Right lung (tissue), 5 donors: ENCODE measurements around the gene SLCO3A1. TPM values are rescaled to one million over a fixed set of nuclear protein-coding genes. Genes with fewer than 3 reads are reported as not detected.

Experiments
- DNase-seq, 2 donors: peaks; one replicate each; pipeline ENCODE4 v3.0.0-alpha.2; 2013
- polyA plus RNA-seq, 5 donors: library from polyadenylated mRNA; unstranded; fragments of 120-200 nt; gene quantifications; one replicate each; pipeline versions ENCODE4 v1.2.1 to v1.2.3, GENCODE V29; 2013; ENCODE audit warnings: inconsistent platforms in 1 of 5, low replicate concordance in 1 of 5; ENCODE audit not compliant: insufficient read length in 5 of 5, insufficient read depth in 1 of 5

SLCO3A1 gene
- polyA plus RNA-seq, 5 donors, result 9.1 to 16.4 (median 9.8) TPM

DNA sequence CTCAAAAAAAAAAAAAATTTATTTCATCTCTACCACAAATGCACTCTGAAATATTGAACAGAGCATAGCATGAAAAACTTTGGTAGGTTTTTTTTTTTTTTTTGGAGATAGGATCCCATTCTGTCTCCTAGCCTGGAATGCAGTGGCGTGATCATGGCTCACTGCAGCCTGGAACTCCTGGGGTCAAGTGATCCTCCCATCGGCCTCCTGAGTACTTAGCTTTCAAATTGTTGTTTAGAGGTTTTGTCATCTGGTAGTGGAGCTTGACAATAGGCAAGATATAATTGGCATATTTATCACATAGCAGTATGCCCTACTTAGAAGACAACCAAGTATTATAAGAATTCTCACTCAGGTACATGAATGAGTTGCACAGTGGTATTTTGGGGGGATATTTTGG lies 306.0 kb downstream of the SLCO3A1 start:
- DNase-seq, result no peak

DNA sequence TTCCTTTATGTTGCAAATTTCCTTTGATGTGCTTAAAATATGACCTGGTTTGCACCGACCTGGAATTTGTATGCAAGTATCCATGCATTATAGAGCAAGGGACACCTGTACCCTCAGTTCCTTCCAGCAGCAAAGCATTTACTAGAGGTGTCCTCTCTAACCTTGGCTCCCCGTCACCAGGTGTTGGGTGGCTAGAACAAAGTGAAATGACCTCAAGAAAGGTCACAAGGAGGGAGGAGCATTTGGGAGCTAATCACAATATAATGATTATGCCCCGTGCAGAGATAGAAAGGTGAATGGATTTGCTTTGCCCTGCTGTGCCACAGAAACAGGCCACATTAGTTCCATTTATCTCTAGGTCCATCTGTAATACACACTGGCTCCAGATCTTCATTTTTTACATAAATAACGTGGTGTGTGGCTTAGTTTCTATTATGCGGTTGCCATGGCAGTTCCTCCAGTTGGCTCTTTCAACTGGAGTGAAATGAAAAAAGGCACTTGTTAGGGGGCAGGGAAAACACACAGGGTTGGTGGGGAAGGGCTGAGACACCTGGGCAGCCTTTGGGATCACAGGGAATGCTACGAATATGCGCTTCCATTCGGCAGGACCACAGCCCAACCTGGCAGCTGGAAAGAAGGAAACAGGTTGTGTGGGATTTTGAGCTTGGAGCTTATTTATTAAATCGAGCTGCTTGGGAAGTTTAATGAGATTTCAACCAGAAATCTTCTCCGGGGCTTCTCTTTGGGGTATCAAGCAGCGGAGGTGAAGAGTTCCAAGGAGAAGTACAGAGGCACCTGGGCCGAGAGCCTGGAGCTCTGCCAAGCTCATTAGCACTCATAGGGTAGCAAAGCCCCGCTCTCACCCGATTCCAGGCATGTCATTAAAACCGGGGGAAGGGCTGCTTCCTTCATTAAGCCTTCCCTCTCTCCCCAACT lies 306.7 kb downstream of the SLCO3A1 start:
- no peak for DNase-seq

DNA sequence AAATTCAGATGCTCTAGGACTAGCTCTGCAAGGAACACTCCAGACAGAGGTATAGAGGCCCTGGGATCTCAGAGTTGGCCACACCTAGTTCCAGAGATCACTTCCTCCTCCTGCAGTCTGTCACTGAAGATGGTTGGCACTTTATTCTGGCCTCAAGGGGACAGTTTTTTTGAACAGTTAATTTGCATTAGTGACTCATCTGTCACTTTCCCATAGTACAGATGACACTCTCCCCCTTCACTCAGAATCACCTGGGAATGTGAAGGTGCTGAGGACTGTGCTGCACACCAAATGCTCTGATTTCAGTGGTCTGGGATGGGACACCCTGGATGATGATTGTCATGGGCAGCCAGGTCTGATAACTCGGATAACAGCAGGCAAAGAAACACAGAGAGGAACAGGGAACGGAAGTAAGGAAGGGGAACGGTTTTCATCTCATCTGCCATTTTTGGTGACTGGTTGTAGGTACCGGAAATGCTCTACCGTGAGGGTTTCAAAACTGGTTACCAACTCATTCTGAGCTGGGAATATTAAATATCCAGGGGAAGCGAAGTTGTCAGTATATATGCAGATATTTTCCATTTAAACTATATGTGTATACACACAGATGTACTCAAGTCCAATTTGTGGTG lies 307.6 kb downstream of the SLCO3A1 start:
- DNase-seq, result no peak

DNA sequence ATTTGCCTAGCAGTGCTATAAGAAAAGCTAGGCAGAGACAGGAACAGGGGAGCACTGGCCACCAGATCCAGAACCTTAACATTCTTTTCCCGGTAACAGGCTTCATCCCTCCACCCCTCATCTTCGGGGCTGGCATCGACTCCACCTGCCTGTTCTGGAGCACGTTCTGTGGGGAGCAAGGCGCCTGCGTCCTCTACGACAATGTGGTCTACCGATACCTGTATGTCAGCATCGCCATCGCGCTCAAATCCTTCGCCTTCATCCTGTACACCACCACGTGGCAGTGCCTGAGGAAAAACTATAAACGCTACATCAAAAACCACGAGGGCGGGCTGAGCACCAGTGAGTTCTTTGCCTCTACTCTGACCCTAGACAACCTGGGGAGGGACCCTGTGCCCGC lies 309.1 kb downstream of the SLCO3A1 start:
- DNase-seq, result no peak

DNA sequence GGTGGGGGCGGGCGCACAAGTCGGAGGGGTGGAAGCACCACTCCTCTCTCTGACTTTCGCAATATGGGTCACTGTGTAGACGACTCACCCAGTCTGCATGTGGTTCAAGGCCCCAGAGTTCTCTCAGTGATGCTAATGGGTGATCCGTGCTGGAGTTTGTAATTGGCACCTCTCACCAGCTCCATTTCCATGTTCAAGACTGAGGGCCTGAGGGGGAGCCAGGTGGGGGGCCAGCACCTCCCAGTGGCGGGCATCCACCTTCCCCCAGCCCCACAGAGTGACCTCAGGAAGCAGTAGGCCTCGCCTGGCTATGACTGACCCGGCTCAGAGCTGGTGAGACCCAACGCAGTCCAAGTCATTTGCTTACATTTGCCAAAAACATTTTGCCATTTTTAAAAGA lies 310.1 kb downstream of the SLCO3A1 start:
- no peak for DNase-seq

DNA sequence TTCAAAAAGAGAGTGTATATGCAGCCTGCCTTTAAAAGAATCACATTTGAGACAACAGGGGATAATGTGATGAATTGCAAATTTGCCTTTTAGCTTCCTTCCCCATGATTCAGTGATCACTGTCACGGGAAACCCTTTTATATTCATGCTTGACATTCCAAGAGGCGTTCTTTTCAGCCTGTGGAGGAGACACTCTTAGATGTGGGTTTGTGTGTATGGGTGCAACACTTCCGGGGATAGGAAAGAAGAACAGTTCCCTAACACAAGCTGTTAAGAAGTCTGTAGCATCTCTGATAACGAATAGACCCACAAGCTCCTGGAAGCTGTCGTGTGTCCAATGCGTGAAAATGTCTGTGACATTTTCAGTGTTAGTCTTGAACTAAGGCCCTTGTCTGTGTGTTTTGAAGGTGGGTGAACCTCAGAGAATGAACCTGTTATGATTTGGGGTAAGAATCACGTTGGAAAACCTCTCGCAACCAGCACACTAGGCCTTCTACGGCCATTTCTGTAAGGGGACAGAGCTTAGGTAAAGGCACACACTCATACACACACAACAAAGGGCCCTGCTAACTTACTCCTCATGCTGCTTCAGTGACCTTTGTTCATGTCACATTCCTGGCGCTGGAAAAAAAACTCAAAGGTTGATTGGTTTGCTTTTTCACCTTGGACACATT lies 311.0 kb downstream of the SLCO3A1 start:
- no peak for DNase-seq

DNA sequence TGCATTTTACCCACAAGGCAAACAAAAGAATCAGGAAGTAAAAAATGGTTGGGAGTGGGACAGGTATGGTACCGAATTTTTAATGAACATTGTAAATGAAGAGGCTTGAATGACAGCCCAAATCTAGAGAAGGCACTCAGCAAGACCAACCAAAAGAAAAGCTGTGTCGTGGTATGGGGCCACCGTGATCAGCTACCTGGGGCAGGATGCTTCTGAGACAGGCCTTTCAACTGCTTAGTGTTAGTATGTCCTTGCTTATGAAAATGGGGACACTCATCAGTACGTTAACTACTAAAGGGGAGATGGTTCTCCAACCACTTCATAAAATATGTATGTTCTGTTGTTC lies 311.5 kb downstream of the SLCO3A1 start:
- DNase-seq, result no peak

DNA sequence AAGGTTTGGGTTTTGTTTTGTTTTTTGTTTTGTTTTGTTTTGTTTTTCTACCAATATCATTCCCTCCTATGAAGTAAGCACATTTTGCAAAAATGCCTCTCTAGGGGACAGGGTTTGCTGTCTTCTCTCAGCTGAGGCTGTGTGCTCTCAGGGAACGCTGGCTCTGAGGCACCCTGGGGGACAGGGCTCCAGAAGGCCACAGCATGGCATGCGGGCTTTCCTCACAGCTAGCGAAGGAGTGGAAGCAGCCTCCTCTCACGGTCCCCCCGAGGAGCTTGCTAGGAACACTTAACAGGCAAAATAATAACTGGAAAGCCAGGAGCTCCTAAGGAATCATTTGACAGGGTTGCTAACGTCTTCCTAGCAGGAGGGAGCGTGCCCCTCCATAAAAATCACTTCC lies 312.5 kb downstream of the SLCO3A1 start:
- no peak for DNase-seq

DNA sequence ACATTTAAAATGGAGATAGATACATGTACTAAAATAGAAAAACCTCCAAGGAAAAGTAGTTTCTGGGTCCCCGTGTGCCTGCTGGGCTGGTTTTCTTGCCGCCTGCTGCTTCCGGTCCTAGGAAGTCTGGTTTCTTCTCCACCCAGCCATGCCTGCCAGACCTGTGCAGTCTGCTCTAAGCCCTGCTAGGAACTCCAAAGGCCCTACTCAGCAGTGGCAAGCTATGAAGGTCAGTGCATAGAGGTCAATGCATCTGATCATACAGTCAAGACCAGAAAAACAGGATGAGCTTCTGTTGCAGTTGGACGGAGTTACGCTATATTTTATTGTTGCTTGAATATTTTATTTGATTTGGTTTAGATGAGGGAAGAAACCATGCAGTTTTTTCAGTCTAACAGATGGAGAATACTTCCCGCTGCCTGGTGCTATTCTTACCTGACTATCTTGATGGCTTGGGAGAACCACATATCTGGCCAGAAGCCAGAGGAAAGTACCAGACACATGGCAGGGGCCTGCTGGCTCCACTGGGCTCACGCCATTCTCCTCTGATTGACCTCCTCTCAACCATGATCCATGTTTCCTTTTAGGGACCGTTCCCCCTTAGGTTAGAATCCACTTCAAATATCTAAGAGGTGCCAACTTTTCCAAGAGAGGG lies 313.4 kb downstream of the SLCO3A1 start:
- no peak for DNase-seq

DNA sequence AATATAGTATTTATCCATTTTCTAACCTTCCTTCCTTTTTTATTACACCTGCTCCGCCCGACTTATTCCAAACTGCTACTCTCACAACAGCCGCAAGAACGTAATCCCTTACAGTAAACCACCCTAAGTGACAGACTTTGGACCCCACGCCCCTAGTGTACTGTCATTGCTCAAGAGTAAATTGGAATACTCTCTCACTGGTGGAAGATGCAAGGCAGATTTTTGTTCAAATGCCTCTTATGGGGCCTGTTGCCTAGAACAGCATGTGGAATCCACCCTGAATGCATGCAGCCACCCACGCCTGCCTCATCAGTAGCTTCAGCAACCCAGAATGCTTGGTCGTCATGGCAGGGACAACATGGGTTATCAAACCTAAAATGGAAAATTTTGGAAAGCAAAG lies 313.9 kb downstream of the SLCO3A1 start:
- no peak for DNase-seq

DNA sequence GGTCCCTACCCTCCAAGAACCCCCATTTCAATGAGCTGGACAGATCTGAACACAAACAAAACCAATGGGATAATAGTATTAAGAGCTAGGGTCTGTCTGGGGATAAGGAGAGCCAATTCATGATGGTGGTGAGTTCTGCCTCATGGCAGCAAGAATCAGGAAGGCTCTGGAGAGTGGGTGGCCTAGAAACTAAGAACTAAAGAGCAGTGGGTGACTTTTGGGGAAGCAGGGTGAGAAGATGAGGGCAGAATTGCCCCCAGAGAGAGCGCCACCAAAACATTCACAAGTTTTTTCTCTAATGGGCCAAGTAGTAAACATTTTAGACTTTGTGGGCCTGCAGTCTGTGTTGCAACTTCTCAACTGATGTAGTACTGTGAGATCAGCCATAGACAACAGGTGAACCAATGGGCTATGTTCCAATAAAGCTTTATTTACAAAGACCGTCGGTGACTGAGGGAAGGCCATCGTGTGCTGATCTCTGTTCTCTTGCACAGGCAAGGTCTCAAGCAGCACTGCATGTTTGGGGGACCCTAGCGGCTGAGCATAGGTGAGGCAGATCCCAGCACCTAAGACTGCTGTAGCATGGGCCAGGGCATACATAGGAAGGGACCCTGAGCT lies 314.7 kb downstream of the SLCO3A1 start:
- no peak for DNase-seq

DNA sequence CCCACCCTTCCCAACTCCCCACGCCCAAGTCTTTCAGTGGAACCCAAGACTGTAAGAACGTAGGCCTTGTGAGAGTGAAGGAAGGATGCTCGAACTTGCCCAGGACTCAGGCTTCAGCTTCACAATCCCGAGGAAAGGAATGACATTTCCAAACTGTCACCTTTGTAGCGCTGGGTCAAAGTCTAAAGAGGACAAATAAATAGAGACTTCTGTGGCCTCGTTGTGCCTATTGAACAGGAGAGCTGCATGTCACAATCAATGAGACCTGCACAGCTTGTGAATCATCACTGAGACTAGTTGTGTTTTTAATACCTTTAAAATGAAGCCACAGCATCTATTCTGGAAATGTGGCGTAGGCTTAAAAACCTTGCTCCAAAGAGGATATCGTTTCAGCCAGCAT lies 317.4 kb downstream of the SLCO3A1 start:
- no peak for DNase-seq

DNA sequence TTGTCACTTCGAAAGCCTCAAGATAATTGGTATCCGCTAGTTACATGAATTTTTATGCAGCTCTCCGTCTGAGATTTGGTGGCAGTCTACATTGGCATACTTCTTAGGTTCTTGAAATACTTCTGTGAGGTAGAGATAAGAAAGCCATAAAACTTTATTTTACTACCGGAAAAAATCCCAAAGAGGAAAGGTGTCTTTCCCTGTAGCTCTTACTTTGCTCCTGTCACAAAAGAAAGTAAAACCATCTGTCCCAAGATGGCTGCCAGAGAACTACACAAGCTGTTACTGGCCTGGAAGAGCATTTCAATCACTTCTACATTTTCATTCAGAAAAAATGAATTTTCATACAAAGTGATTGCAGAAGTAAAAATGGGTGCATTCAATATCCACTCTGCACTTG lies 325.4 kb downstream of the SLCO3A1 start:
- DNase-seq, result no peak

DNA sequence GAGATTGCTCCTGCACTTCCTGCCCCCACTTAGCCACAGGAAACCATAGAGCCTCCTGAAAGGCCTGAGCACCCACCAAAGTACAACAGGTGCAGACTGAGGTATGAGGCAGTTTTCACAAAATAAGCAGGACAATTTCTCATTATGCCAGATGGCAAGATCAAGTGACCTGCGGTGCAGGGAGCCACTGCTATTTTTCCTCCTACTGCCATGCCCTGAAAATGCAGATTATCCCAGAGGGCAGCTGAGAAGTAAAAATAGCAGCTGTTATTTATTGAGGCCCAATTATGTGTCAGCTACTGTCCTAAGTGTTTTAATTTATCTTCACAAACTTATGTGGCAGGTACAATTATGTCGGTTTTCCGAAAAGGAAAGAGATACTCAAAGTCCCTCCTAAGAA lies 330.6 kb downstream of the SLCO3A1 start:
- no peak for DNase-seq

DNA sequence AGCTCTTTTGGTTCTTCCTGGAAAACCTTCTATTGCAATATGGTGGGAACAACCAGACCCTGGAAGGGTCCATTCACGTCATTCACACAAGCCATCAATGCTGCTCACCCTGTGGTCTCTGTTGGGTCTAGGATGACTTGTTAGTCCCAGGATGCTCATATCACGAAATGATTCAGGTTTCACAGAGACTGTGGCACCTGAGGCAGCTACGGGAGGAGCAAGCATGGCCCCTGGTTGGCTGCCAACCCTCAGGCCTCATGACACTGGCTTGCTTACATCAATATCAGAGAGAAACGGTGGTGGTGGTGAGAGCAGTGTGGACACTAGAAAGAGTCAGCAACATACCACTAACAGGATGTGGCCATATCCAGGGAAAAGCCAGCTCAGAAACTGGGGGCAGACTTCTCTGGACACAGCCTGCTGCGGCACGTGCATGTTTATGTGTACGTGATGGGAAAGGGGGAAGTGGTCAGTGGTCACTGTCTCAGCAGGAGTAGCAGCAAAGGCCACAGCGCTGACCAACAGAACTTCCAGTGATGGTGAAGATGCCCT lies 331.2 kb downstream of the SLCO3A1 start:
- DNase-seq, result no peak

DNA sequence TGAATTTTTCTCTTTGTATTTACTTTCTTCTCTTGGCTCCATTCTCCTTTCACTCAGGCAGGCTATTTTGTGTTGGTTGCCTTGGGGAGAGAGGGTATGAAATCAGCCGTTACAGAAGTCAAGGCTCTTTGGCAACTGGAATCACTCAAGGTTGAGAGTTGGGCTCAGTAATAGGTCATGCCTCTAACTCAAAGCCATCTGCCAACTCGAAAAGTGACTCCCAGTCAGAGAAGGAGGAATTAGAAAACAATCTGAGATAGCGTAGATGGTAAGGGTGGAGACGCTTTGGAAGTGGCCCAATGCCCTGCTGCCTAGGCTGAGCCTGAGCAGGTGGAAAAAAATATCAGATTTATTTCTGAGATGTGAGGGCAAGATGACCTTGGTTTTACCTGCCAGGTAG lies 334.5 kb downstream of the SLCO3A1 start:
- no peak for DNase-seq

DNA sequence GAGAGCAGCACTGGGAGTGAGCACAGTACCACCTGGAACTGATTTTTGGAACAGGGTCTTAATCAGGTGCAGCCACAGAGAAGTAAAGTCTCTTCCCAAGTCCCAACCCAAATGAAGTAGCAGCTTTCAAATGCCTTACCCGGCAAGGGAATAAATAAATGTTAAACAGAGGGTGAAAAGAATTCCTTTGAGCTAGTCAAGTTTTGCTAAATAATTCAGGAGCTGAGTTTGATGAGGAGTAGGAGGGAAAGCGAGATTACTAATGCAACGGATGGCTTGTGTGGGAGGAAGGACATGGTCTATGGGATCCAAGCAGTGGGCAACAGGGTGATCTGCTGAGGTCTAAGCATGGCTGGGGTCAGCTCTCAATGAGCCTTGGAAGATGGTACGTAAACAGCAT lies 335.7 kb downstream of the SLCO3A1 start:
- DNase-seq, result no peak

DNA sequence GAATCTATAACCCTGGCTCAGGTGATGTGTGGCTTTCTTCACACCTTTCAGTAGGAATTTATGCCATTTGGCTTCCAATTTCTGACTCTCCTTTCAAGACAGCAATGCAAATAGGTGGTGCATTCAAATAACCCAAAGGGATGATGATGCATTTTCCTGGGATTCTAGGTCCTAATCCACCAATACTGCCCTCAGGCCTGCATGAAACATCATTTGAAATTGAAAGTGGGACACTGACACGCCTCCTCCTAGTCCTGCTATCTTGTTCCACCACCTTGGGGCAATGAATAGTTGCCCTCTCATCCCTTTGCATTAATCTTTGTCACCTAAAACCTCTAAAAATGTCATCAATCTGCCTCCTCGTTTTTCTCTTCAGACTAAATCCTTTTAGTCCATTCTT lies 341.7 kb downstream of the SLCO3A1 start:
- DNase-seq, result no peak

DNA sequence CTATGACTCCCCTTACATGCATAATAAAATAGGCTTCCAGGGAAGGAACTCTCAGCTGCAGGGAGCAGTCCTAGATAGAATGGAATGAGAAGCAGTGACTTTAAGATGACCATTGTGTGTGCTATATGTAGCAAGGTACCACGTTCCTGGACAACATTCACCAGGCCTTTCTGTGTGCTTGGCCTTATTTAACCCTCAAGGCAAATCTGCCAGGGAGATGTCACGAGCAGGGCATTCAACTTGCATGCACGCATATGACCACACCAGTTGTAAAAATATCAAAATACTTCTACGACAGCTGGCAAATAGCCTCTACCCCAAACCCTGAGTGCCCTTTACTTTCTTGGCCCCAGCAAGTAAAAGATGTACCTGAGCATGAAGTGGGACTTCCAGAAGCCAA lies 342.8 kb downstream of the SLCO3A1 start:
- DNase-seq, result no peak

DNA sequence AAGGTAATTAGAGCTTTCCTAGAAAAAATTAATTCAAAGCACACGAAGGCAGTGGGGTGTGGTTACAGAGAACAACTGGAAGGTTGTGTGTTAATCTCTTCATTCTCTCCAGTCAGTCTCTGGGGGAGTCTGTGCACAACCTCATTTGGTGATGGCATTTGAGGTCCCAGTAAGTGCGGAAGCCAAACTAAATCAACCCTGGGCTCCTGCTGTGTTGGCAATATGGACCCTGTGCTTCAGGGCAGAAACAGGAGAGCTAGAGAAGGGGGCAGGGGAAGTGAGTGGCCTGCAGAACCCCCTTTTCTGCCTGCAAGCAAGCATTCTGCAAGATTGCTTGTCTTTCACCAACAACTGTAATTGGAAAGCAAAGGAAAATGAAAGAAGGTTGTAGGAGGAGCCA lies 344.2 kb downstream of the SLCO3A1 start:
- no peak for DNase-seq

DNA sequence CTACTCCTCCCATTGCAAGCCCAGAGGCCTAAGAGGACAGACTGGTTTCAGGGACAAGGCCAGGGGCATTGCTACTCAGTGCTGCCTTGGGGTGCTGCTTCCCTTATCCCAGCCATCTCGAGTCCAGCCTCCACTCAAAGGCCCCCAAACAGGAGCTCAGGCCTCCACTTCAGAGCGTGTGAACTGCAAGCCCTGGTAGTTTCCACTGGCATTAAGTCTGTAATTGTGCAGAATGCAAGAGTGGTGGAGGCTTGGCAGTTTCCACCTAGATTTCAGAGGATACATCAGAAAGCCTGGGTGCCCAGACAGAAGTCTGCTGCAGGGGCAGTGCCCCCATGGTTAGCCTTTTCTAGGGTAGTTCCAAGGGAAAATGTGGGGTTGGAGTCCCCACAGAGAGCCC lies 347.4 kb downstream of the SLCO3A1 start:
- no peak for DNase-seq

DNA sequence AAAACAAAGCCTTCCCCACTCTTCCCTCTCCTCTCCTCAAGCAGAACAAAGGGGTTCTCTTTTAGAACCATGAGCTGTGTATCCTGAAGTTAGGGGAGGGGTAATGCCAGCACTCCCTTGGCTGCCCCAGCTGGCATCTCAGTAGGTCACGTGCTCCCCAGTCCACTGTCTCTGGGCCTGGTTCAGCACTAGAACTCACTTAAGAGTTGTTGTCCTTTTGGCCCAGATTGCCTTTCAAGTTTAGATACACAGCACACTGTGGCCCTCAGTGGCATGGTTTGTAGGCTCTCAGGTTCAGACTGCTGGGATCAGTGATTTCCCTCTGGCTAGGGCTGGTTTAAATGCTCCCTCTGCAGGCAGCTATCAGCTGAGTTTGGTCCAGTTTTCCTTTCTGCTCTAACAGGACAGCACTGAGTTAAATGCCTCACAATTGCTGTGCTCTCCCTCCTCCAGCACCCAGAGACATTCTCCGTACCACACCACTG lies 351.8 kb downstream of the SLCO3A1 start:
- no peak for DNase-seq
